HepG2 (cell line): ENCODE measurements around the gene WDR35. TPM values are rescaled to one million over a fixed set of nuclear protein-coding genes. Genes with fewer than 3 reads are reported as not detected.

ENCODE experiments used
- ARID4A ChIP-seq: sonication (generic); formaldehyde crosslinking; IDR thresholded peaks from 2 replicates; pipeline ENCODE4 v1.5.0; 2020; ENCODE audit warnings: mild to moderate bottlenecking, missing genetic modification reagents, borderline replicate concordance
- CREM ChIP-seq, 2 experiments: sonication (generic) in 1 of 2; formaldehyde crosslinking in 1 of 2; IDR thresholded peaks; 2 replicates each; pipeline versions ENCODE4 v1.4.0 to v1.6.1; 2016 to 2020; ENCODE audit warnings: antibody characterized with exemption in 1 of 2, mild to moderate bottlenecking in 1 of 2, missing genetic modification reagents in 1 of 2
- FOXJ3 ChIP-seq: sonication (generic); formaldehyde crosslinking; IDR thresholded peaks from 2 replicates; pipeline ENCODE4 v1.4.0; 2020; ENCODE audit warnings: missing genetic modification reagents, mild to moderate bottlenecking, borderline replicate concordance
- IRF2 ChIP-seq: IDR thresholded peaks from 2 replicates; pipeline ENCODE4 v1.6.1; 2018; ENCODE audit warnings: missing genetic modification reagents, missing compliant biosample characterization
- MED8 ChIP-seq: sonication (generic); formaldehyde crosslinking; IDR thresholded peaks from 2 replicates; pipeline ENCODE4 v1.8.1; 2023; ENCODE audit warnings: mild to moderate bottlenecking, missing genetic modification reagents; ENCODE audit not compliant: insufficient replicate concordance
- MEF2D ChIP-seq: sonication (generic); formaldehyde crosslinking; IDR thresholded peaks from 2 replicates; pipeline ENCODE4 v1.5.1; 2020; ENCODE audit warnings: mild to moderate bottlenecking, missing genetic modification reagents
- MEIS1 ChIP-seq: sonication (generic); formaldehyde crosslinking; IDR thresholded peaks from 2 replicates; pipeline ENCODE4 v1.9.0; 2021; ENCODE audit warnings: mild to moderate bottlenecking, missing genetic modification reagents, moderate library complexity, borderline replicate concordance
- MYC ChIP-seq: sonication (generic); formaldehyde crosslinking; IDR thresholded peaks from 2 replicates; pipeline ENCODE4 v1.9.0; 2021; ENCODE audit warnings: missing genetic modification reagents, borderline replicate concordance
- NFKBIZ ChIP-seq: IDR thresholded peaks from 2 replicates; pipeline ENCODE4 v1.6.1; 2018; ENCODE audit warnings: missing genetic modification reagents, missing compliant biosample characterization
- POLR2AphosphoS2 ChIP-seq: IDR thresholded peaks from 2 replicates; pipeline ENCODE4 v1.6.1; 2011; ENCODE audit warnings: low read depth, low read length, improper control_type of control experiment
- SOX6 ChIP-seq, 2 experiments: fragments of 450-650 bp in 1 of 2; sonication (generic) in 1 of 2; formaldehyde crosslinking in 1 of 2; IDR thresholded peaks; 2 replicates each; pipeline versions ENCODE4 v1.4.0 to v1.6.1; 2017 to 2020; ENCODE audit warnings: antibody characterized with exemption in 1 of 2, mild to moderate bottlenecking in 1 of 2, missing genetic modification reagents in 1 of 2
- SRY ChIP-seq: sonication (generic); formaldehyde crosslinking; IDR thresholded peaks from 2 replicates; pipeline ENCODE4 v1.8.0; 2022; ENCODE audit warnings: mild to moderate bottlenecking, missing genetic modification reagents
- TEAD3 ChIP-seq: optimal IDR thresholded peaks from 2 replicates; pipeline ENCODE3; 2016; ENCODE audit warnings: borderline replicate concordance
- ZNF138 ChIP-seq: sonication (generic); formaldehyde crosslinking; IDR thresholded peaks from 2 replicates; pipeline ENCODE4 v1.5.0; 2020; ENCODE audit warnings: mild to moderate bottlenecking, low read depth, missing genetic modification reagents
- ZNF205 ChIP-seq: IDR thresholded peaks from 2 replicates; pipeline ENCODE4 v1.6.1; 2018; ENCODE audit warnings: missing biosample characterization, missing genetic modification reagents
- ZNF292 ChIP-seq: sonication (generic); formaldehyde crosslinking; IDR thresholded peaks from 2 replicates; pipeline ENCODE4 v1.8.1; 2022; ENCODE audit warnings: mild to moderate bottlenecking, low read depth, missing genetic modification reagents, borderline replicate concordance
- ZNF501 ChIP-seq: sonication (generic); formaldehyde crosslinking; IDR thresholded peaks from 2 replicates; pipeline ENCODE4 v1.5.1; 2020; ENCODE audit warnings: mild to moderate bottlenecking, moderate library complexity, missing genetic modification reagents
- ZNF670 ChIP-seq: sonication (generic); formaldehyde crosslinking; IDR thresholded peaks from 2 replicates; pipeline ENCODE4 v1.8.0; 2022; ENCODE audit warnings: mild to moderate bottlenecking, missing genetic modification reagents, borderline replicate concordance
- ZNF850 ChIP-seq: sonication (generic); formaldehyde crosslinking; conservative IDR thresholded peaks from 2 replicates; pipeline ENCODE4 v1.9.0; 2021; ENCODE audit warnings: mild to moderate bottlenecking, missing genetic modification reagents
- ZNF891 ChIP-seq: sonication (generic); formaldehyde crosslinking; IDR thresholded peaks from 2 replicates; pipeline ENCODE4 v1.5.0; 2020; ENCODE audit warnings: mild to moderate bottlenecking, missing genetic modification reagents
- polyA plus RNA-seq, 8 experiments: library from polyadenylated mRNA; depleted of rRNA in 3 of 8; stranded (reverse) in 7 of 8; unstranded in 1 of 8; fragments of >200 nt; fragmentation: Illumina TruSeq in 4 of 8; extraction: Trizol in 4 of 8; gene quantifications; 2 replicates each; pipeline versions ENCODE4 v1.2.1 to v1.2.3, GENCODE V29; 2011 to 2016; ENCODE audit warnings: low read depth in 4 of 8, missing spikeins in 1 of 8, mixed read lengths in 1 of 8; ENCODE audit not compliant: insufficient read depth in 1 of 8
- total RNA-seq, 5 experiments: library from RNA; depleted of rRNA; stranded (reverse); fragments of >200 nt; fragmentation: Illumina TruSeq; extraction: Trizol; gene quantifications; 2 replicates each; pipeline ENCODE4 v1.2.3, GENCODE V29; 2016; ENCODE audit warnings: low read depth in 1 of 5
- TF ChIP-seq, protein P1 (sequence below): sonication (generic); formaldehyde crosslinking; IDR thresholded peaks from 2 replicates; pipeline ENCODE4 v1.8.0; 2022; ENCODE audit warnings: missing genetic modification reagents, mild to moderate bottlenecking, moderate library complexity, borderline replicate concordance

Gene WDR35
- total and polyA plus RNA-seq, 2 of the 13 experiments (the other 11 are each of a cell fraction or from before 2014, with no cell fraction given) = 11.1 to 19.6 TPM

GRCh38 chr2:20013126-20013849 lies 23.4 kb upstream of the WDR35 start (continued):
- no peak for TF ChIP-seq FOXJ3 (CRISPR knock-in tag)
- TF ChIP-seq MEIS1 (CRISPR knock-in tag) = no peak
- TF ChIP-seq, protein P1, sequence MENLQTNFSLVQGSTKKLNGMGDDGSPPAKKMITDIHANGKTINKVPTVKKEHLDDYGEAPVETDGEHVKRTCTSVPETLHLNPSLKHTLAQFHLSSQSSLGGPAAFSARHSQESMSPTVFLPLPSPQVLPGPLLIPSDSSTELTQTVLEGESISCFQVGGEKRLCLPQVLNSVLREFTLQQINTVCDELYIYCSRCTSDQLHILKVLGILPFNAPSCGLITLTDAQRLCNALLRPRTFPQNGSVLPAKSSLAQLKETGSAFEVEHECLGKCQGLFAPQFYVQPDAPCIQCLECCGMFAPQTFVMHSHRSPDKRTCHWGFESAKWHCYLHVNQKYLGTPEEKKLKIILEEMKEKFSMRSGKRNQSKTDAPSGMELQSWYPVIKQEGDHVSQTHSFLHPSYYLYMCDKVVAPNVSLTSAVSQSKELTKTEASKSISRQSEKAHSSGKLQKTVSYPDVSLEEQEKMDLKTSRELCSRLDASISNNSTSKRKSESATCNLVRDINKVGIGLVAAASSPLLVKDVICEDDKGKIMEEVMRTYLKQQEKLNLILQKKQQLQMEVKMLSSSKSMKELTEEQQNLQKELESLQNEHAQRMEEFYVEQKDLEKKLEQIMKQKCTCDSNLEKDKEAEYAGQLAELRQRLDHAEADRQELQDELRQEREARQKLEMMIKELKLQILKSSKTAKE = peak; percentile 73
- no peak for TF ChIP-seq ZNF138 (CRISPR knock-in tag)
- no peak; the same call in 1 of the 2 replicates for TF ChIP-seq IRF2 (CRISPR knock-in tag)
- peak; percentile 6; the same call in 1 of the 2 replicates for TF ChIP-seq SRY
- TF ChIP-seq ZNF205 (CRISPR knock-in tag) = no peak
- 0 out of 2 replicates have a peak, but pooled peaks have one; percentile 9 for TF ChIP-seq ZNF891 (CRISPR knock-in tag)
- no peak for TF ChIP-seq ZNF850 (CRISPR knock-in tag)
- 0 out of 2 replicates have a peak, but pooled peaks have one; percentile 37 for TF ChIP-seq ZNF292 (CRISPR knock-in tag)
- peak; percentile 51 for TF ChIP-seq TEAD3 (CRISPR knock-in tag)
- no peak for TF ChIP-seq MYC (CRISPR knock-in tag)
- peak; percentile 80 for TF ChIP-seq CREM (IDR thresholded peaks at IDR 0.05)
- no peak for TF ChIP-seq CREM (CRISPR knock-in tag; IDR thresholded peaks at IDR 0.05)
- 0 out of 2 replicates have a peak, but pooled peaks have one; percentile 52 for TF ChIP-seq ZNF501 (CRISPR knock-in tag)
- TF ChIP-seq MEF2D (CRISPR knock-in tag) = peak; percentile 85; the same call in 1 of the 2 replicates
- TF ChIP-seq SOX6 (IDR thresholded peaks at IDR 0.05) = no peak
- peak; percentile 73 for TF ChIP-seq SOX6 (CRISPR knock-in tag; IDR thresholded peaks at IDR 0.05)
- no peak for TF ChIP-seq POLR2AphosphoS2
- peak; percentile 31; the same call in 1 of the 2 replicates for TF ChIP-seq ZNF670 (CRISPR knock-in tag)
- TF ChIP-seq ARID4A (CRISPR knock-in tag) = no peak
- TF ChIP-seq NFKBIZ (CRISPR knock-in tag) = peak; percentile 99; the same call in 1 of the 2 replicates
- TF ChIP-seq MED8 (CRISPR knock-in tag) = peak; percentile 67
